VCaP (cell line): ENCODE results near the gene GABBR1.
A peak's percentile ranks its signal among the peaks of the same experiment; 100 is the strongest.

Source experiments
- H3K27ac ChIP-seq: fragments of 450-650 bp; 2 replicates; pipeline ENCODE4 v1.5.1; 2017
- TF ChIP-seq, protein P1 (sequence below): fragments of 450-650 bp; conservative IDR thresholded peaks from 2 replicates; pipeline ENCODE4 v1.5.1; 2017; ENCODE audit warnings: mild to moderate bottlenecking, moderate library complexity

The GABBR1 gene

DNA sequence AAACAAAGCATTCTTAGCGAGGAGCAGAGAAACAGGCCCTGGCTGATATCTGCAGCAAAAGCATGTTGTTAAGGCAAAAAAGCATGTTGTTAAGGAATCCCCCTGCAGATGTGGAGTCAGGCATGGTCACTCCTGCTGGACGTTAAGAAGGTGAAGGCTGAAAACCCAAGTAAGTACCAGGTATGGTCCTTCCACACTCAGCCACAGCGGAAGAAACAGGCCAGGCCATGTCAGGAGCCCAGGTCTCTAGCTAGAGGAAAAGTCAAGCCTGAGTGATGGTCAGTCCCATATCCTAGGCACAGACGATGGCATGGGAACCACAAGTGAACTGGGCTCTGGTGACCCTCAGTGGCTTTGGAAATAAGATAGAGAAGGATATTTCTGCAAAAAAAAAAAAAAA is 112.8 kb downstream of the GABBR1 start:
- no peak overlapping the region for H3K27ac ChIP-seq
- TF ChIP-seq, protein P1, sequence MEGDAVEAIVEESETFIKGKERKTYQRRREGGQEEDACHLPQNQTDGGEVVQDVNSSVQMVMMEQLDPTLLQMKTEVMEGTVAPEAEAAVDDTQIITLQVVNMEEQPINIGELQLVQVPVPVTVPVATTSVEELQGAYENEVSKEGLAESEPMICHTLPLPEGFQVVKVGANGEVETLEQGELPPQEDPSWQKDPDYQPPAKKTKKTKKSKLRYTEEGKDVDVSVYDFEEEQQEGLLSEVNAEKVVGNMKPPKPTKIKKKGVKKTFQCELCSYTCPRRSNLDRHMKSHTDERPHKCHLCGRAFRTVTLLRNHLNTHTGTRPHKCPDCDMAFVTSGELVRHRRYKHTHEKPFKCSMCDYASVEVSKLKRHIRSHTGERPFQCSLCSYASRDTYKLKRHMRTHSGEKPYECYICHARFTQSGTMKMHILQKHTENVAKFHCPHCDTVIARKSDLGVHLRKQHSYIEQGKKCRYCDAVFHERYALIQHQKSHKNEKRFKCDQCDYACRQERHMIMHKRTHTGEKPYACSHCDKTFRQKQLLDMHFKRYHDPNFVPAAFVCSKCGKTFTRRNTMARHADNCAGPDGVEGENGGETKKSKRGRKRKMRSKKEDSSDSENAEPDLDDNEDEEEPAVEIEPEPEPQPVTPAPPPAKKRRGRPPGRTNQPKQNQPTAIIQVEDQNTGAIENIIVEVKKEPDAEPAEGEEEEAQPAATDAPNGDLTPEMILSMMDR: no peak

GRCh38 chr6:29519291-29520010 is 113.5 kb downstream of the GABBR1 start:
- no peak overlapping the region for H3K27ac ChIP-seq
- TF ChIP-seq, protein P1: no peak

DNA sequence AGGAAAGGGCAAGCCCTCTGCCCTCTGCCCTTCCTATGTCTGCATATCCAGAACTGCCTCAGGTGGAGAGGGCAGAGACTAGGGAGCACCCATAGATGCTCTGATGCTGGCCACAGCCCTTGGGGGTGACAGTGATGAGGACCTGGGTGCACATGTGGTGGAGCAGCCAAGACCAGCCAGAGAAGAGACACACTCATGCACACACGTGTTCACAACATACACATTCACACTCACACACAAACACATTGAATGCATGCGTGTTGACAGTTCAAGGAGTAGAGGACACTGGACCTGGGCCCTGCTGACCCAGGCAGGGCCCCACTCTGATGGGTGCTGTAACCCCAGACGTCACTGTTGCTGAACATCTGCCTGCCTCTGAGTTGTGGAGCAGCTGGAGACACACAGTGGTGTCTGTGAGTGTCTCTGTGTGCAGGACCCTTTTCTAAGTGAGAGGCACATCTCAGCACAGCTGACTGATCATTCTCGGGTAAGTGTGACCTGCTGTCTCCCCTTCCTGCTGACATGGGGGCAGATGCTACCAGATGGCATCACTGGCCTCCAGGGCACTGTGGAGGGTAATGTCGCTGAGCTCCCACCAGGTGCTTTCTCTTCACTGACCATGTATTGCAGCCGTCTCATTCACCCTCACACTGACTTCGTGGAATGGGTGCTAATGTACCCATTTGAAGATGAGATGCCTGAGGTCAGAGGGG is 115.1 kb downstream of the GABBR1 start:
- TF ChIP-seq, protein P1: no peak
- H3K27ac ChIP-seq: no peak overlapping the region

- TF ChIP-seq, protein P1: no peak
- no peak overlapping the region for H3K27ac ChIP-seq
Observed at GRCh38 chr6:29517245-29517644, 115.7 kb downstream of the GABBR1 start.

- TF ChIP-seq, protein P1: no peak
- peak overlapping the region; percentile 22; the same call in 1 of the 2 replicates for H3K27ac ChIP-seq
Observed at GRCh38 chr6:29516108-29516507, 116.9 kb downstream of the GABBR1 start.

- no peak overlapping the region for H3K27ac ChIP-seq
- TF ChIP-seq, protein P1: no peak
Observed at GRCh38 chr6:29510746-29511300, 122.2 kb downstream of the GABBR1 start.

- no peak overlapping the region for H3K27ac ChIP-seq
- TF ChIP-seq, protein P1: peak; percentile 39; the same call in 1 of the 2 replicates
Observed at GRCh38 chr6:29510202-29510601, 122.8 kb downstream of the GABBR1 start.
